ENCODE results near the gene NTMT2.

Gene NTMT2

GRCh38 chr1:170175484-170175883 lies 29.7 kb downstream of the NTMT2 start:
- H4K20me1 ChIP-seq (ENCODE audit: insufficient read depth, low read length, poor library complexity, severe bottlenecking): no peaks in the 10 kb centered on the region
- TF ChIP-seq CTCF (conservative IDR thresholded peaks at IDR 0.05; ENCODE audit: low read length) (no peak), EZH2phosphoT487 (IDR thresholded peaks at IDR 0.05; ENCODE audit: borderline replicate concordance) (no peak)
- peaks cover 9% of the 10 kb centered on the region for H3K4me1 ChIP-seq (ENCODE audit: insufficient read depth, low read length, poor library complexity, severe bottlenecking)
- no peak overlapping the region for H3K4me2 ChIP-seq (ENCODE audit: low read depth, low read length, poor library complexity, severe bottlenecking)
- no peaks in the 10 kb centered on the region for H3K27me3 ChIP-seq (ENCODE audit: insufficient read depth, low read length, poor library complexity, severe bottlenecking)
- H3K9me2 ChIP-seq (replicated peaks; ENCODE audit: low read depth, low read length): no peaks in the 10 kb centered on the region
- no peak overlapping the region for H3K4me3 ChIP-seq (ENCODE audit: low read length, poor library complexity, severe bottlenecking)
- no peaks in the 10 kb centered on the region for H3F3A ChIP-seq (ENCODE audit: low read depth)
- H2AFZ ChIP-seq (ENCODE audit: low read length): no peak overlapping the region
- no peaks in the 10 kb centered on the region for H3K79me2 ChIP-seq (ENCODE audit: insufficient read depth, low read length)
- no peaks in the 10 kb centered on the region for H3K36me3 ChIP-seq (ENCODE audit: insufficient read depth, low read length)
- H3K9me3 ChIP-seq (ENCODE audit: insufficient read depth, low read depth, low read length): peaks cover 3% of the 10 kb centered on the region; the same call in 1 of the 2 replicates
- no peak overlapping the region for H3K9ac ChIP-seq (ENCODE audit: low read depth, low read length, poor library complexity, severe bottlenecking)

DNA sequence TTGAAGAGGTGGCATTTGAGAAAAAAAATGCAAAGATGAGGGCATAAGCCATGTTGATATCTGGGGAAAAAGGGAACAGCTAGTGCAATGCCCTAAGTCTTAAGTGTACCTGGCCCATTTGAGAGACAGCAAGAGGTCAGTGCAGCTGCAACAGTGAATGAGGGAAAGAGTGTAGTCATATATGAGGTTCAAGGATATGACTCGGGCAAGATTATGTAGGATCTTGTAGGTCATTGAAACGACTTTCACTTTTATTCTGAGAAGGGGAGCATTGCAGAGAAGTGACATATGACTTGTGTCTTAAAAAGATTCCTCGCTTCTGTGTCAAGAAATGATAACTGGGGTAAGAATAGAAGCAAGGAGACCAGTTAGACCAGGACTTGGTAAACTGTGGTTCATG lies 31.0 kb downstream of the NTMT2 start:
- TF ChIP-seq EZH2phosphoT487 (IDR thresholded peaks at IDR 0.05; ENCODE audit: borderline replicate concordance): no peak
- TF ChIP-seq CTCF (conservative IDR thresholded peaks at IDR 0.05; ENCODE audit: low read length): no peak
- Histone ChIP-seq H3K9me3 (ENCODE audit: insufficient read depth, low read depth, low read length) (no peaks in the 10 kb centered on the region), H3K4me3 (ENCODE audit: low read length, poor library complexity, severe bottlenecking) (no peak overlapping the region), H2AFZ (ENCODE audit: low read length) (no peak overlapping the region), H3K4me1 (ENCODE audit: insufficient read depth, low read length, poor library complexity, severe bottlenecking) (peaks cover 9% of the 10 kb centered on the region), H4K20me1 (ENCODE audit: insufficient read depth, low read length, poor library complexity, severe bottlenecking) (no peaks in the 10 kb centered on the region), H3K79me2 (ENCODE audit: insufficient read depth, low read length) (no peaks in the 10 kb centered on the region), H3K36me3 (ENCODE audit: insufficient read depth, low read length) (no peaks in the 10 kb centered on the region), H3K9me2 (replicated peaks; ENCODE audit: low read depth, low read length) (no peaks in the 10 kb centered on the region), H3K9ac (ENCODE audit: low read depth, low read length, poor library complexity, severe bottlenecking) (no peak overlapping the region), H3K27me3 (ENCODE audit: insufficient read depth, low read length, poor library complexity, severe bottlenecking) (no peaks in the 10 kb centered on the region), H3K4me2 (ENCODE audit: low read depth, low read length, poor library complexity, severe bottlenecking) (no peak overlapping the region), H3F3A (ENCODE audit: low read depth) (no peaks in the 10 kb centered on the region)

DNA sequence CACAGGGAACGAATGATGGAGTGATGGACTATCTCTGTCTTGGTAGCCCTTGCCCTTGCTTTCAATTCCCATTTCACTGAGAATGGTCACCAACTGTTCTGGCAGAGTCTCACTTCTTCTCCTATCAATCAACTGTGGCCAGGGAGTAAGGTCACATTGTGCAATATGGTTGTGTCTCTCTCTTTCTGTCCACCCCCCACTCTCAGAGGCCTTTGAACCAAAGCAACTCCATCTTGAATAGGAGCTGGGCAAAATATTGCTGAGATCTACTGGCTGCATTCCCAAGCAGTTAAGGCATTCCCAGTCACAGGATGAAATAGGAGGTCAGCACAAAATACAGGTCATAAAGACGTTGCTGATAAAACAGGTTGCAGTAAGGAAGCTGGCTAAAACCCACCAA lies 36.7 kb downstream of the NTMT2 start:
- no peaks in the 10 kb centered on the region for H3K9me3 ChIP-seq (ENCODE audit: insufficient read depth, low read depth, low read length)
- H3K36me3 ChIP-seq (ENCODE audit: insufficient read depth, low read length): no peaks in the 10 kb centered on the region
- no peak overlapping the region for H3K9ac ChIP-seq (ENCODE audit: low read depth, low read length, poor library complexity, severe bottlenecking)
- H2AFZ ChIP-seq (ENCODE audit: low read length): no peak overlapping the region
- no peaks in the 10 kb centered on the region for H3K27me3 ChIP-seq (ENCODE audit: insufficient read depth, low read length, poor library complexity, severe bottlenecking)
- H3K9me2 ChIP-seq (replicated peaks; ENCODE audit: low read depth, low read length): no peaks in the 10 kb centered on the region
- no peaks in the 10 kb centered on the region for H3F3A ChIP-seq (ENCODE audit: low read depth)
- no peaks in the 10 kb centered on the region for H3K4me1 ChIP-seq (ENCODE audit: insufficient read depth, low read length, poor library complexity, severe bottlenecking)
- H4K20me1 ChIP-seq (ENCODE audit: insufficient read depth, low read length, poor library complexity, severe bottlenecking): no peaks in the 10 kb centered on the region
- no peak overlapping the region for H3K4me2 ChIP-seq (ENCODE audit: low read depth, low read length, poor library complexity, severe bottlenecking)
- TF ChIP-seq CTCF (conservative IDR thresholded peaks at IDR 0.05; ENCODE audit: low read length): no peak
- no peak for TF ChIP-seq EZH2phosphoT487 (IDR thresholded peaks at IDR 0.05; ENCODE audit: borderline replicate concordance)
- no peak overlapping the region for H3K4me3 ChIP-seq (ENCODE audit: low read length, poor library complexity, severe bottlenecking)
- no peaks in the 10 kb centered on the region for H3K79me2 ChIP-seq (ENCODE audit: insufficient read depth, low read length)

Data from Loucy (cell line).